ENCODE measurements around the gene FAM169A.
"Not testable (repeated sequence)": the region's sequence is repeated elsewhere in the genome, so short reads cannot be mapped to it uniquely, and the experiment has no call there.

Gene FAM169A, protein sequence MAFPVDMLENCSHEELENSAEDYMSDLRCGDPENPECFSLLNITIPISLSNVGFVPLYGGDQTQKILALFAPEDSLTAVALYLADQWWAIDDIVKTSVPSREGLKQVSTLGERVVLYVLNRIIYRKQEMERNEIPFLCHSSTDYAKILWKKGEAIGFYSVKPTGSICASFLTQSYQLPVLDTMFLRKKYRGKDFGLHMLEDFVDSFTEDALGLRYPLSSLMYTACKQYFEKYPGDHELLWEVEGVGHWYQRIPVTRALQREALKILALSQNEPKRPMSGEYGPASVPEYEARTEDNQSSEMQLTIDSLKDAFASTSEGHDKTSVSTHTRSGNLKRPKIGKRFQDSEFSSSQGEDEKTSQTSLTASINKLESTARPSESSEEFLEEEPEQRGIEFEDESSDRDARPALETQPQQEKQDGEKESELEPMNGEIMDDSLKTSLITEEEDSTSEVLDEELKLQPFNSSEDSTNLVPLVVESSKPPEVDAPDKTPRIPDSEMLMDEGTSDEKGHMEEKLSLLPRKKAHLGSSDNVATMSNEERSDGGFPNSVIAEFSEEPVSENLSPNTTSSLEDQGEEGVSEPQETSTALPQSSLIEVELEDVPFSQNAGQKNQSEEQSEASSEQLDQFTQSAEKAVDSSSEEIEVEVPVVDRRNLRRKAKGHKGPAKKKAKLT

DNA sequence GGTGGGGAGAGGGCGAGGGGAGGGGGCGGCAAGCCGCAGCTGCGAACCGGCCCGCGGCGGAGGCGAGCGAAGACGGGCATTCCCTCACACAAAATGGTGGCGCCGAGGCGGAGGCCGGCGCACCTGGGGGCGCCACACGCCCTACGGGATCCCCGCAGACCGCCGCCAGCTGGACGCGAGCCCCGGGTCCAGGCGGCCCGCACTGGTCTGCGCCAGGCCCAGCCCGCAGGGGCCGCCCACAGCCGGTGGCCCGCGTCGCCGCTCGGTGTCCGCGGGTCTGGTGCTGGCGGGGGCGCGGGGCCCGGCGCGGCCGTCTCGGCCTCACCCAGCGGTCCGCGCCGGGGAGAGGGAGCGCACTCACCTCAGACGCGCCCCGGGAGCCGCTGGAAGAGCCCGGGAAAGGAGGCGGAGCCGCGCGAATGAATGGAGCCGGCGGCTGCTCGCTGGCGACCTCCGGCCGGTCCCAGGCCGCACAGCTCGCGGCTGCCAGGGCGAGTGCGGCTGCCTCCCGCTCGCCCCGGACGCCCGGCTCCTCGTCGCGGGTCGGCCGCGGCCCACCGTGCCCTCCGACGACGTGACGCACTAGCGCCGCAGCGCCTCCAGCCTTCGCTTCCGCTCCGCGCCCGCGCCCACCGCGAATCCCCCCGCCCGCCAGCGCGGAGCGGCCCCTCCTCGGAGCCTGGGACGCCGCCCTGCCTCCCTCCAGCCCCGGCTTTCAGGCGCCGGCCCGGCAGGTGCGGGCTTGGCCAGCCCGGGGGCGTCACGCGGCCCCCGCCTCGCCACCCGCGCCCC, at the start of gene FAM169A:
Gene FAM169A, minus strand, starts transcription at position 584 of the 792 bp plus-strand sequence. CDS start 24,711 bp downstream, outside the sequence.
- DNase-seq, result peak; percentile 43

DNA sequence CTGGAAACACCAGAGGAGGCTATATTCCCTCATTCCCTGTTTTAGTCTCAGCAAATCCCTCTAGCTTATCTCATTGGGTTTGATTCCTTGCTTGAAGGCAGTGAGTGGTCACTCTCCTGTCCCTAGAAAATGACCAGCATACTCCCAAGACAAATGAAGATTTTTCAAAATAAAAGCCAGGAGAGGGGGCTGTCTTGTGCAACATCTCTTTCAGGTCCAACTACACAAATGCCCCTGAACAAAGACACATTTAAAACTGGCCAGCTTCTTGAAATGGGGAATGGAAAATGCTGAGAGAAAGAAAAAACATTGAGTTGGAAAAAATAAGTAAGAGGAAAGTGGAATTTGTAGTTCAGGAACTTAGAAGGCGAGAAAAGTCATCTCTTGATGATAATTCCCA, 49.3 kb upstream of the FAM169A start:
- no peak for DNase-seq

DNA sequence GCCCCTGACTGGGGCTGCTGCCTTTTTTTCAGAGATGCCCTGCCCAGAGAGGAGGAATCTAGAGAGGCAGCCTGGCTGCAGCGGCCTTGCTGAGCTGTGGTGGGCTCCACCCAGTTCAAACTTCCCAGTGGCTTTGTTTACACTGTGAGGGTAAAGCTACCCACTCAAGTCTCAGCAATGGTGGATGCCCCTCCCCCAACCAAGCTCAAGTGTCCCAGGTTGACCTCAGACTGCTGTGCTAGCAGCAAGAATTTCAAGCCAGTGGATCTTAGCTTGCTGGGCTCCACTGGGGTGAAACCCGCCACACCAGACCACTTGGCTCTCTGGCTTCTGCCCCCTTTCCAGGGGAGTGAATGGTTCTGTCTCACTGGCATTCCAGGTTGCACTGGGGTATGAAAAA, 45.2 kb upstream of the FAM169A start:
- DNase-seq, result not testable (repeated sequence)

- not testable (repeated sequence) for DNase-seq
These were observed 43.7 kb upstream of the FAM169A start for GRCh38 chr5:74909888-74910287.

DNA sequence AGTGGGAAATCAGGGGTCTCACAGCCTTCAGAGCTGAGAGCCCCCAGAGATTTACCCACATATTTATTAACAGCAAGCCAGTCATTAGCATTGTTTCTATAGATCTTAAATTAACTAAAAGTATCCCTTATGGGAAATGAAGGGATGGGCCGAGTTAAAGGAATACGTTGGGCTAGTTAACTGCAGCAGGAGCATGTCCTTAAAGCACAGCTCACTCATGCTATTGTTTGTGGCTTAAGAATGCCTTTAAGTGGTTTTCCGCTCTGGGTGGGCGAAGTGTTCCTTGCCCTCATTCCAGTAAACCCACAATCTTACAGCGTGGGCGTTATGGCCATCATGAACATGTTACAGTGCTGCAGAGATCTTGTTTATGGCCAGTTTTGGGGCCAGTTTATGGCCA, 42.0 kb upstream of the FAM169A start:
- DNase-seq, result not testable (repeated sequence)

GRCh38 chr5:74904713-74905112, 38.5 kb upstream of the FAM169A start:
- DNase-seq, result not testable (repeated sequence)

DNA sequence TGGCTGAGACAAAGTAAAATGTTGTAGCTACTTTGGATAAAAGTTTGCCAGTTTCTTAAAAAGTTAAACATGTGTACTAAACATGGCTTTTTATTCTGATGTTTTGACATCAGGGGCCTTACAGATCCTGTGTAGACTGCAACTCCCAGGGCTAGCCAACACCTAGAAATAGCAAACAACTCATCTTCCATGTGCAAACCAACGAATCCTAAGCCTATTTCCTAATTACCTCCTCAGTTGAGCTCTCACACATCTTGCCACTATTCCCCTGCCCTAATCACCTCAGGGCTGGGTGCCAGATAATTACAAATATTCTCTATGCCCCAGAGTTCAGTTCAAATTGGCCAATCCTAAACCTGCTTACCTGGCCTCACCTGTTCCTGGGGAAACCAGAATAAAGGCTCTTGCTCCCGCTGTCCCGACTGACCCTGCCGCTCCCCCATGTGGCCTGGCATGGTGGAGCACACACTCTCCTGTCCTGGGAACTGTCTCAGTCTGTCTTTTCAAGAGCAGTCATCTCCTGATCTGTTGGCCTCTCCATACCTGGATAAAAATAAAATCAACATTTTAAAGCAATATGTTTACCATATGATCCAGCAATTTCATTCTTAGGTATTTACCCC, 37.1 kb upstream of the FAM169A start:
- DNase-seq, result no peak

DNA sequence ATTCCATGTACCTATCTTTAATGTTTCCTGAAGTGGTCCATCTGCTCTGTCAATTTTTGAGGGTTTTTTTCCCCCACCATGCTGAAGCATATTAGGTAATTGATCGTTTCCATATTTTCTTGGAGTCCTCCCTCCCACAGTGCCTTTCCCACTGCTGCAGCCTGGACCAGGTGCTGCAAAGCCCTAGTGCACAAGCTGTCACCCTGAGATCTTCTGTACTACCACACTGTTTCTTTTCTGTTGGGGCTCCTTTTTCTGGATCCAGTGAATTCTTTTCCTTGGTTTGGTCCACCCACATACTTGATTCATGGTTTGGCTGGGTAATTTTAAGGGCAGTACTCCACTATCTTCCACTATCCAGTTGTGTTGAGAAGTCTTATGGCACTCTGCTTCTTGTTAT, 30.9 kb upstream of the FAM169A start:
- no peak for DNase-seq

DNA sequence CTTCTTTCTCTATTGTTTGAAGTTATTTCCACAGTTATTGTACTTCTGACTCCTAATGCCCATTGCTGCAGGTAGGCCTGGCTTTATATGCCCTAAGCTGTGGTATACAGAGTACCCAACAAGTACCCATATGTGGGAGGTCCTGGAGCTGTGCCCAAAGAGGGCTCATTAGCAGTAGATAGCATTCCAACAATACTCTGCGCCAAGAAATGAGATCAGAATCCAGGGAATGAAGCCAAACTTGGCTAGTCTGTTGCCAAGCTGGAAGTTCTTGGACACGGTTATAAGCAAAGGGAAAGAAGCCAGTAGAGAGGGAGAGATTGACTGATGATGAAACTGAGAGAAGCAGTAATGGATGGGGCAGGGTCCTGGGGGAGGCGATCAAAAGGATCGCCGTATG, 29.7 kb upstream of the FAM169A start:
- DNase-seq, result peak; percentile 31

GRCh38 chr5:74894351-74894750, 28.2 kb upstream of the FAM169A start:
- no peak for DNase-seq

DNA sequence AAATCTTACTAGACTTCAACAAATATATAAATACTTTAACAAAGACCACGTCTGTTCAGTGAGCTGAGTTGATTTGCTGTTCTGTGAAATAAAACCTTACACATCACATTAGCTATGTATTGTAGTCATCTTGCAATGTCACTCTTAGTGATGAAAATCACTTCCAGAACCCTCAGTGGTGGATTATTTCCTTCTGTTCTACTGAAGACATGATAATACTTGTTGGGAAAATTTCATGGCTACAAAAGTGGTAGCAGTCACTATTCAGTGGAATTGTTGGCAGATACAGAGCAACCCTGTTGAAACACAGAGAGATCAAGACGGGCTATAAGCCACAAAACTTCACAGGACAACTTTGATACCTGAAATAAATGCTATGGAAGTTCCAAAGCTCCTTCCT, 26.7 kb upstream of the FAM169A start:
- DNase-seq, result no peak

GRCh38 chr5:74889523-74890105, 23.4 kb upstream of the FAM169A start:
- no peak for DNase-seq

DNA sequence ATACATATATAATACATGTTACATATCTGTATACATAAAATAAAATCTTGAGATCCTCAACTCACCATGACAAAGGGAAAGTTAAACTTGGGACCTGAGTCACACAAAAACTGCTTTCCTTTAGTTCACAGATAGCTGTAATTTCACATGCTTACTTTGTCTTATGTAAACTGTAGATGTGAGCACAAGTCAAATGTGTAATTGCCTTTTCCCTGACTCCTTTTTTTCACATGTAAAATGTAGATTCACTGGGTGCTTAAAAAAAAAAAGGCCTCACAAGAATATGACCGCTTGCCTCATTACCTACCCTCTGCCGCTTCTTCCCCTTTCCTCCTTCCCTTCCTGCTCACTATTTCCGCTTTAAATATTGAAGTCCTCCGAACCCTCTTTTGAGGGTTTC, 21.9 kb upstream of the FAM169A start:
- no peak for DNase-seq

DNA sequence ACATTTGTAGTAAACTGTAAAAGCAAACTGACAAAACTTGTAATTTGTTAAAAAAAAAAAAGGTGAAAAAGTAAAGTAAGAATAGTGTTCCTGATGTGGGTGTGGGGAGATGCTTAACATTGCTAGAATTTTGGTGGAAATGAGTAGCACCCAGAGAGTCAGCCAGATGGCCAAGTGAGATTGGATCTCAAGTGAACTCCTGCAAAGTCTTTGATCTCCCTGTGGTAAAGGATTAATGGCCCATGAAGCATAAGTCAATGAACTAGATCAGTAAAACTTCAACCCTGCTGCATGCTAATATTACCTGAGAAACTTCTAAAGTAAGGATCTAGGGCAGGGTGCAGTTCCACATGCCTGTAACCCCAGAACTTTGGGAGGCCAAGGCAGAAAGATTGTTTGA, 19.0 kb upstream of the FAM169A start:
- DNase-seq, result no peak

DNA sequence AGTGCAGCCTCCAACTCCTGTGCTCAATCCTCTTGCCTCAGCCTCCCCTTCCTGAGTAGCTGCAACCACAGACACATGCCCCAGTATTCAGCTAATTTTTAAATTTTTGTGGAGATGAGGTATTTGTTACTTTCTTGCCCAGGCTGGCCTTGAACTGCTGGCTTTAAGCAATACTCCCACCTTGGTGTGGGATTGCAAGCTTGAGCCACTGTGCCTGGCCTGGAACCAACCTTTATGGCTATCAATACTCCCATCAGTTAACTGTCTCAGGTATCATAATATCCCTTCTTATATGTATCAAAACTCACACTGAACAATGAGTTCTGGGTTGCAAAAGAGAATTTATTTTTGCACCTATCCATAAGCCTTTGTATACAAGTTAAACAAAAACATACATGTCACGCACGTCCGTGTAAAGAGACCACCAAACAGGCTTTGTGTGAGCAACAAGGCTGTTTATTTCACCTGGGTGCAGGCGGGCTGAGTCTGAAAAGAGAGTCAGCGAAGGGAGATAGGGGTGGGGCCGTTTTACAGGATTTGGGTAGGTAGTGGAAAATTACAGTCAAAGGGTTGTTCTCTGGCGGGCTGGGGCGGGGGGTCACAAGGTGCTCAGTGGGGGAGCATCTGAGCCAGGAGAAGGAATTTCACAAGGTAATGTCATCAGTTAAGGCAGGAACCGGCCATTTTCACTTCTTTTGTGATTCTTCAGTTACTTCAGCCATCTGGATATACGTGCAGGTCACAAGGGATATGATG, 16.4 kb upstream of the FAM169A start:
- DNase-seq, result not testable (repeated sequence)

DNA sequence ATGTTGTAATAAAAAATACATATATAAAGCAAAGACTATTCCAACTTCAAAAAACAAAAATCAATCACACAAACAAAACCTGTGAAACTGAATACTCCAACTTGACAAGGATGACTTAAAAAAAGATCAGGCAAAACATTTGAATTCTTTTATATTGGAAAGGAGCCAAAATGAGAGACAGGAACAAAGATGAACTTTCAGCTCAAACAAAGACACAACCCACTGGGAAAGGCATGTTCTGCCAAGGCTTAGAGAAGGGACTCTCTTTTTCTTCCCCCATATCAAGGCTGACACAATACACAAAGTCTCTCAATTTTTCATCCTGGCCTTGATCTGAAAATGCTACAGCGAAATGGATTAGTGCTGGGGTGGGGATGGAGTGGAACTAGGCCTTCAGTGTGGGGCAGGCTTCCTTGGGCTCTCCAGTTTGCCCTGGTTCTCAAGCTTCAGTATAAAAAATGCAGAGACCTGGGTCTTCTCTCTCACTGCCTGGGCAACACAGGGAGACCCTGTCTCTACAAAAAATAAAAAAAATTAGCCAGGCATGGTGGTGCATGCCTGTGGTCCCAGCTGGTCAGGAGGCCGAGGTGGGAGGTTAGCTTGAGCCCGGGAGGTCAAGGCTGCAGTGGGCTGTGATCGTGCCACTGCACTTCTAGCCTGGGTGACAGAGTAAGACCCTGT, 11.6 kb upstream of the FAM169A start:
- no peak for DNase-seq

GRCh38 chr5:74875994-74876791, 10.0 kb upstream of the FAM169A start:
- no peak for DNase-seq

GRCh38 chr5:74873525-74874249, 7.5 kb upstream of the FAM169A start:
- DNase-seq, result no peak

DNA sequence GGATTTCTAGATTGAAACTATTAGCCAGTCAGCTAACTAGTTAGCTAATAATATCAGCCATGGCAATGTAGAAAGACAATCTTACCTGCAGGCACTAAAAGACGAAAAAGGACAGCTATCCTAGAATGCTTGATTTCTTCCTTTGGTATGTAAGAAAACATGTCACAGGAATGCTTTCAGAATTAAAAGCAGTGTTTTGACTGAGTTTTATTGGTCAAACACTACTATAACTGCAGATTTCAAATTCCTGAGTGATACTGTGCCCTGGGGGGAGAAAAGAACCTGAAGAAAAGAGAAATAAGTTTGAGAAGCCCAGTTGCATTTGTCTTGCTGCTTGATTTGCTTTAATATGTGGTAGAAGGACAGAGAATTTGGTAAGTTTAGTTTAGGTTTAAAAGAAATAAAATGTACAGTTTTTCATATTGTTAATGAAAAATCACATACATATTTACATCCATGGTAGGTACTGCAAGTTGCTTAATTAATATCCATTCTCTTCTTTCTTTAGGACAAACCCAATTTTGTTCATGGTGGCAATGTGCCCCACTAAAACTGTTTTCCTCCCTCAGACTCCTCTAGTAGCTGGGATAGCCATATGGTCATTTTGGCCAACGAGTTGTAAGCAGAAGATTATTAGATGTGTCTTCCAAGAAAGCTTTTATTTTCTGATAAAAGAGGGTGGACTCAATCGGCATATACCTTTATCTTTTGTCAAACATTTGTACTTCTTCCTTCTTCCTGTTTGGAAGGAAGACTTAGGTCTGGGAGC, 4.3 kb upstream of the FAM169A start:
- DNase-seq, result no peak
